GM21367 (cell line): ENCODE measurements around the gene PERCC1.

Experiments used
- ATAC-seq: cut with Tn5 transposase; IDR thresholded peaks from one replicate; pipeline ENCODE4 v1.9.1; 2021; ENCODE audit not compliant: unreplicated experiment

The PERCC1 gene

GRCh38 chr16:1448536-1449116 is 17.7 kb downstream of the PERCC1 start:
- ATAC-seq: no peak

GRCh38 chr16:1449201-1449788 is 18.4 kb downstream of the PERCC1 start:
- ATAC-seq: no peak

DNA sequence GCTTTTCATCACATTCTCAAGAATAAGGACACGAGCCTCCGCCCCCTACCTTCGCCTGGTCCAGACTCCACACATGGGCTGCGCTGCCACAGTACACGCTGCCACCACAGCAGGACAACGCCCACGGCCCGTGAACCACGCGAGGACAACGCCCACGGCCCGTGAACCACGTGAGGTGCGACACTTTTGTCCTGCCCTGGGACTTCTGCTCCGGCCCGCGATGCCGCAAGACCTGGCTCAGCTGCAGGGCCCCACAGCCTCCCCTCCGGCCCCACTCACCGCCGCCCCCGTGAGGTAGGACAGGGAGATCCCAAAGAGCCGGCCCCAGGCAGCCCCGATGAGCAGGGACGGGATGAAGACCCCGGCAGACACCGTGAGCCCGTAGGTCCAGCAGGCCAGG is 19.3 kb downstream of the PERCC1 start:
- ATAC-seq: no peak

- no peak for ATAC-seq
These were observed 20.0 kb downstream of the PERCC1 start for GRCh38 chr16:1450841-1451240.

GRCh38 chr16:1451702-1452392 is 21.0 kb downstream of the PERCC1 start:
- ATAC-seq: no peak

GRCh38 chr16:1452530-1452929 is 21.7 kb downstream of the PERCC1 start:
- no peak for ATAC-seq

GRCh38 chr16:1453316-1453715 is 22.4 kb downstream of the PERCC1 start:
- ATAC-seq: no peak

GRCh38 chr16:1454561-1454960 is 23.7 kb downstream of the PERCC1 start:
- ATAC-seq: no peak

- ATAC-seq: no peak
These were observed 24.6 kb downstream of the PERCC1 start for GRCh38 chr16:1455190-1456171.

GRCh38 chr16:1456951-1457350 is 26.1 kb downstream of the PERCC1 start:
- no peak for ATAC-seq

DNA sequence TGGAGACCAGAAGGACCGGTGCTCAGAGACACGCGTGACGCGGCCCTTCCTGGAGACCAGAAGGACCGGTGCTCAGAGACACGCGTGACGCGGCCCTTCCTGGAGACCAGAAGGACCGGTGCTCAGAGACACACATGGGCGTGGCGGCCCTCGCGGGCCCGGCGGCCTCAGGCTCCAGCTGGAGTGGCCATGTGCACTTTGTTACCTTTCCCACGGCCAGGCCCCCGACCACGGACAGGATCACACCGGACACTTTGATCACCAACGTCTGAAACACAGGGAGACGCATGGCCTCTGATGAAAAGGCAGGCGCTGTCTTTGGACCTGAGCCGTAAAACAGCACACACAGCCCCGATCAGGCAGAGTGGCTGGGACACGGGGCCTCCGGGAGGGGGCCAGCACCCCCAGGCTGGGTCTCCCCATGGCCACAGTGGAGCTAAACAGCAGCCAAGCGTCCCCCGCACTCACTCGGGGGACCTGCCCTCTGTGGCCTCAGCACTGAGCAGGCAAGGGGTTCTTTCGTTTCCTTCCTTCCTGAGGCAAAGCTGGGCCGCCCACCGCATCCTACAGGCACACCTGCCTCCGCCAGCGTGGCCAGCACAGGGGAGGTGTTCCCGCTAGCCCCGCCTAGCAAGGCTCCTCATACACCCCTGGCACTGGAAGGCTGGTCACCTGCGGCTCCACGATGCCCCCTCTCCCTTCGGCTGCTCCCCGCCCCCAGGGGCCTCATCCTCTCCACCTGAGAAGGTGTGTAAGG is 26.8 kb downstream of the PERCC1 start:
- ATAC-seq: no peak

DNA sequence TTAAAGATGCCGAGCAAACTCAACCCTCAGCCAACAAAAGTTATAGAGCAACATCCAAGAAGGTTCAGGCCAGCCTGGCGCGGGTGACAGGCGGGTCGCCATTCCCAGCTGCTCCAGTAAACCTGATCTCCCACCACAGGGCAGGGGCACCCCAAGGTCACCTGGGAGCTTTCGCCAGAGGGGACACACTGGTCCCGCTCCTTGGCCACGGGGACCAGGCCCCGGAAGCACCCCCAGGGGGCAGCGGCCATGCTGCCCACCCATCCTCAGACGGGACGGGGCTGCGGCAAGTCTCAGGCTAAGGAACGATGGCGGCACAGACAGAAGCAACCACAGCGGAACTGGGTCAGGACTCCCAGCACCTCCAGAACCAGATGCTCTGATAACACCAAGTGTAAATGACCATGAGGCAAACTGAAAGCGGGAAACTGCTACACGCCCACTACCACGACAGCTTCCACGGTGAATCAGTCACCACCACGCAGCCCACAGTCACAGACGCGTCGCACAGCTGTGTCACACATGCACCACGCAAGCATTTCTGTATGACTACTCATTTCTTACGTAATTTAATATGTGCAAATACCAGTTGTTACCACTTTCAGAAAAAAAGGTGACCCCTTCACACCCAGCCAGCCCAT is 27.6 kb downstream of the PERCC1 start:
- ATAC-seq: no peak

GRCh38 chr16:1458977-1459341 is 28.1 kb downstream of the PERCC1 start:
- no peak for ATAC-seq

DNA sequence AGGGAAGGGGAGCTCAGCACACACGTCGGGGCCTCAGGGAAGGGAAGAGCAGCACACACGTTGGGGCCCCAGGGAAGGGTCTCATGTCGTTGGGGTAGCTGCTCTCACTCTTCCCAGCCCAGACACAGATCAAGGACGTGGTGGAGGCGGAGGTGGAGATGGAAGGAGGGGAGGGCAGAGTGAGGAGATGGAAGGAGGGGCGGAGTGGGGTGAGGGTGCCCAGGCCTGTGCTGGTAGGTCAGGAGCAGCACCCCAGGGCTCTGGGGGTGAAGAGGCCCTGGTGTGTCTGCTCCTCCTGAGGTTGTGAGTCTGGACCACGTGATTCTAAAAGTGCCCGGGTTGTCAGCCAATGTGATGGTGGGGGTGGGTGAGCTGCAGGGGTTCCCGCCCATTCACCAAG is 29.1 kb downstream of the PERCC1 start:
- ATAC-seq: no peak

DNA sequence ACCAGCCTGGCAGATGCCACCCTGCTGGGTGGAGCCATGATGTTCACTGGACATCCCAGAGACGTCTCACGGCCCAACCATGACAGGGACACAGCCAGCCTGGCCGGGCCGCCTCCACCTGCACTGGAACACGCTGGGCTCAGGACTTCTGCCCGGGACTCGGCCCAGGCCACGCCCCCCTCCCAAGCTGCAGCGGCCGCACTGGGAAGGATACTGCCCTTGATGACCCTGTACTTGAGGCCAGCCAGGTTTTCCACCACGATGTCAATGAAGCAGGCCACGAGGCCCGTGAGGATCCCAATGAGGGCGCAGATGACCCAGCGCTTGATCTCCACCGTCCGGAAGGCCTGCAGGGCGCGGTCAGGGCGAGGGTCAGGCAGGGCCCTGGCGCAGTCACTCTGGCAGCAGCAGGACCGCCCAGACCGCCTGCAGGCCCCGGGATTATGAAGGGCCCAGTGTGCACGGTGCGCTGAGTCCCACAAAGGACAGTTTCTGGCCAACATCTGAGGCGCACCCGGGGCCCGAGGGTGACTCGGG is 29.8 kb downstream of the PERCC1 start:
- no peak for ATAC-seq

GRCh38 chr16:1461146-1461545 is 30.3 kb downstream of the PERCC1 start:
- no peak for ATAC-seq

DNA sequence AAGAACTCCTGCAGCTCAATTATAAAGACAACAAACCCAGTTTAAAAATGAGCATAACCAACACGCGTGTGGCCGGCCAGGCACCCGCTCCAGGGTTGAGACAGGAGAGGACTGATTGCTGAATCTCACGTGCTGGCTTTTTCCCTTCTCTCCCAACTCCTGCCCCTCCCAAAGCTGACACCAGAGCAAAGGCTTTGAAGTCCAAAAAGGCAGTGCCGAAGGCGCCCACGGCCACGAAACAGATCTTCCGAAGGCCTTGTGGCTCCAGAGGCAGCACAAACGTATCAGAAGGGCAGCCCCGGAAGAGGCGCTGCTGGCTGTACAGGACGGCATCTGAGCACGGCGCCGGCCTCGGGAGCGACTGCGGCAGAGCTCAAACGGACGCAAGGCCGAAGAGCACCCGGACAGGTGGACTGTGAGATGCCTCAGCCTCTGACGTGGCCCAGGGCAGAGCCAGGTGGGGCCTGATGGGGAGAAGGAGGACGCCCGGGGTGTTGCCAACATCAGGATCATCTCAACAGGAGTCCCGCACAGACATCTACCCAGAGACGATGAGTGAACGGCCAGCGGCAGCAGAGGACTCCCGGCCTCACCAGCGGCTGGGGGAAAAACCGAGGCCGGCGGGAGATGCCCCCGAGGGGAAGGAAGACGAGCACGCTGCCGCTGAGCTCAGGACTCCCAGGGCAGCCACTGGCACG is 33.5 kb downstream of the PERCC1 start:
- ATAC-seq: no peak

GRCh38 chr16:1464894-1465566 is 34.2 kb downstream of the PERCC1 start:
- ATAC-seq: no peak

DNA sequence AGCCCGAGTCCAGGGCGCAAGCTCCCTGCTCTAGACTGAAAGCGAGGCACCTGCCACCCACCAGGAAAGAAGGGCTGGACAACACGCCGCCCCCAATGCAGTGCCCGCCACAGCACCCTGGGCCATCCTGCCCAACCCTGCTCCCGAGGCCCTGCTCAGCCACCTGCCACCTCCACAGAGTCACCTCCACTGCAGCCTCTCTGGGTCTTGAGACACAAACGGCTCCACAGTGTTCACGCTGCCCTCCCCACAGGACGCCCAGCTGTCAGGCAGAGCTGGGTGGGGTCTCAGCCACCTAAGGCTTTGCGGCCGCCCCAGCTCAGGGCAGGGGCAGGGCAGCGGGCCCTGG is 34.7 kb downstream of the PERCC1 start:
- no peak for ATAC-seq
